Trophoblast cell (in vitro differentiated cells and primary cell): ENCODE results near the gene TEX54.

Source experiments
- DNase-seq, 2 donors: peaks; one replicate each; pipeline ENCODE4 v3.0.0-alpha.2; 2016
- H2AFZ ChIP-seq: 2 replicates; pipeline ENCODE4 v1.6.1; 2013; ENCODE audit warnings: low read length, moderate library complexity, mild to moderate bottlenecking; ENCODE audit not compliant: insufficient read depth, poor library complexity
- H2AK5ac ChIP-seq: 2 replicates; pipeline ENCODE4 v1.6.1; 2013; ENCODE audit warnings: mild to moderate bottlenecking, low read length
- H2BK120ac ChIP-seq: 2 replicates; pipeline ENCODE4 v1.6.1; 2013; ENCODE audit warnings: low read length, mild to moderate bottlenecking, moderate library complexity; ENCODE audit not compliant: insufficient read depth, poor library complexity
- H2BK12ac ChIP-seq: 2 replicates; pipeline ENCODE4 v1.6.1; 2013; ENCODE audit warnings: mild to moderate bottlenecking, low read length, moderate library complexity
- H2BK5ac ChIP-seq: 2 replicates; pipeline ENCODE4 v1.6.1; 2013; ENCODE audit warnings: low read length, low read depth, moderate library complexity, mild to moderate bottlenecking; ENCODE audit not compliant: poor library complexity
- H3K14ac ChIP-seq: 2 replicates; pipeline ENCODE4 v1.6.1; 2013; ENCODE audit warnings: mild to moderate bottlenecking, low read length
- H3K18ac ChIP-seq: 2 replicates; pipeline ENCODE4 v1.6.1; 2013; ENCODE audit warnings: mild to moderate bottlenecking, low read length
- H3K23ac ChIP-seq: 2 replicates; pipeline ENCODE4 v1.6.1; 2013; ENCODE audit warnings: low read length
- H3K27ac ChIP-seq: 2 replicates; pipeline ENCODE4 v1.5.1; 2013; ENCODE audit warnings: low read depth, mild to moderate bottlenecking, inconsistent platforms, low read length, moderate library complexity
- H3K27me3 ChIP-seq: 2 replicates; pipeline ENCODE4 v1.6.1; 2013; ENCODE audit warnings: inconsistent platforms, mild to moderate bottlenecking, low read length, moderate library complexity; ENCODE audit not compliant: insufficient read depth
- H3K36me3 ChIP-seq, 2 experiments: 1 replicate in 1 of 2; 2 replicates in 1 of 2; pipeline ENCODE4 v1.6.1; 2013; ENCODE audit warnings: low read length in 2 of 2, mild to moderate bottlenecking in 2 of 2, moderate library complexity in 1 of 2; ENCODE audit not compliant: insufficient read depth in 2 of 2, control insufficient read depth in 1 of 2
- H3K4ac ChIP-seq: 2 replicates; pipeline ENCODE4 v1.6.1; 2013; ENCODE audit warnings: low read depth, mild to moderate bottlenecking, low read length, moderate library complexity
- H3K4me1 ChIP-seq, 2 experiments: 1 replicate in 1 of 2; 2 replicates in 1 of 2; pipeline ENCODE4 v1.6.1; 2013; ENCODE audit warnings: low read length in 2 of 2, mild to moderate bottlenecking in 2 of 2, moderate library complexity in 1 of 2; ENCODE audit not compliant: insufficient read depth in 2 of 2, control insufficient read depth in 1 of 2
- H3K4me2 ChIP-seq: 2 replicates; pipeline ENCODE4 v1.6.1; 2013; ENCODE audit warnings: inconsistent platforms, mild to moderate bottlenecking, low read length, moderate library complexity
- H3K4me3 ChIP-seq: 2 replicates; pipeline ENCODE4 v1.5.1; 2013; ENCODE audit warnings: mild to moderate bottlenecking, low read depth, low read length, inconsistent platforms
- H3K79me1 ChIP-seq: one replicate; pipeline ENCODE4 v1.6.1; 2013; ENCODE audit warnings: low read length
- H3K79me2 ChIP-seq: 2 replicates; pipeline ENCODE4 v1.6.1; 2013; ENCODE audit warnings: low read length, mild to moderate bottlenecking; ENCODE audit not compliant: control insufficient read depth, insufficient read depth, poor library complexity
- H3K9ac ChIP-seq: 2 replicates; pipeline ENCODE4 v1.6.1; 2013; ENCODE audit warnings: mild to moderate bottlenecking, low read length
- H3K9me3 ChIP-seq: 2 replicates; pipeline ENCODE4 v1.6.1; 2013; ENCODE audit warnings: low read depth, mild to moderate bottlenecking, control low read depth, inconsistent platforms, low read length; ENCODE audit not compliant: insufficient read depth
- H4K12ac ChIP-seq: 2 replicates; pipeline ENCODE4 v1.6.1; 2013; ENCODE audit warnings: low read depth, mild to moderate bottlenecking, low read length, moderate library complexity
- H4K8ac ChIP-seq: 2 replicates; pipeline ENCODE4 v1.6.1; 2013; ENCODE audit warnings: low read depth, mild to moderate bottlenecking, low read length, moderate library complexity
- H4K91ac ChIP-seq: one replicate; pipeline ENCODE4 v1.6.1; 2013; ENCODE audit warnings: low read depth, mild to moderate bottlenecking, low read length, moderate library complexity
- WGBS: extraction: QIAGEN DNeasy Blood & Tissue Kit; methylation state at CpG from one replicate; pipeline ENCODE4 v1.1.7; 2013; ENCODE audit warnings: missing lambda C conversion rate; ENCODE audit not compliant: insufficient read length, insufficient coverage; ENCODE audit errors: extremely low coverage; 5-methylcytosine and 5-hydroxymethylcytosine counted together

Gene TEX54

GRCh38 chr11:62850911-62851806, 18.5 kb upstream of the TEX54 start:
- Histone ChIP-seq H4K8ac (no peak overlapping the region), H3K9me3 (no peaks in the 10 kb centered on the region), H3K4me1 (peaks cover 0 to 3% of the 10 kb centered on the region in 2 experiments), H3K79me1 (peaks cover 7% of the 10 kb centered on the region), H3K4me3 (no peak overlapping the region), H3K4ac (no peak overlapping the region), H4K12ac (no peak overlapping the region), H2AK5ac (no peak overlapping the region), H2BK5ac (no peak overlapping the region), H3K79me2 (peaks cover 12% of the 10 kb centered on the region), H3K4me2 (no peak overlapping the region), H4K91ac (no peak overlapping the region), H3K14ac (no peak overlapping the region), H3K27me3 (no peaks in the 10 kb centered on the region), H3K23ac (no peak overlapping the region), H3K36me3 (peaks cover 4 to 30% of the 10 kb centered on the region in 2 experiments), H3K27ac (no peak overlapping the region), H2BK120ac (no peak overlapping the region), H2BK12ac (no peak overlapping the region), H2AFZ (no peak overlapping the region), H3K18ac (no peak overlapping the region), H3K9ac (no peak overlapping the region)
- peak; percentile 56 to 59 for DNase-seq
- WGBS = no CpG with 5 or more reads among the region's 15 CpGs

DNA sequence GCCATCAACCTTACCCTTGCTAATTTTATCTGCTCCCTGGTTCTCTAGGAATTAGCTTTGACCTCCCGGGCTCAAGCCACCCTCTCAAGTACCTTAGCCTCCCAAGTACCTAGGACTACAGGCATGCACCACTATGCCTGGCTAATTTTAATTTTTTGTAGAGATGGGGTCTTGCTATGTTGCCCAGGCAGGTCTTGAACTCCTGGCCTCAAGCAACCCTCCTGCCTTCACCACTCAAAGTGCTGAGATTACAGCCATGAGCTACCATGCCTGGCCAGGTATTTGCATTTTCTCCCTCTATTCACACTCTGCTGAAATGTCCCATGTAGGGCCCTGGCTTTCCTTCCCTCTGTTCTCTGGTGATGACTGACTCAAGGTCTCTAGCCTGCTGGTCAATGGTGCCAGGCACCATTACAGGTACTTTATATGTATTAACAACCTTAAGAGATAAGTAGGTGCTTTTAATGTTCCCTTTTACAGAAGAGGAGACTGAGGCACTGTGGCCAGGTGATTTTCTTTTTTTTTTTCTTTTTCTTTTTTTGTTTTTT, 15.2 kb upstream of the TEX54 start:
- H2AK5ac ChIP-seq = no peak overlapping the region
- H4K8ac ChIP-seq = no peak overlapping the region
- no peak overlapping the region for H4K12ac ChIP-seq
- no peak overlapping the region for H3K14ac ChIP-seq
- H3K9ac ChIP-seq = no peak overlapping the region
- no peak overlapping the region for H2BK12ac ChIP-seq
- no peaks in the 10 kb centered on the region for H3K79me2 ChIP-seq
- H3K4ac ChIP-seq = no peak overlapping the region
- no peak overlapping the region for H3K23ac ChIP-seq
- H2BK5ac ChIP-seq = no peak overlapping the region
- no peak overlapping the region for H4K91ac ChIP-seq
- no peaks in the 10 kb centered on the region for H3K9me3 ChIP-seq
- H2BK120ac ChIP-seq = no peak overlapping the region
- no peak overlapping the region for H3K4me2 ChIP-seq
- no peak overlapping the region for H3K18ac ChIP-seq
- DNase-seq = no peak
- H3K27ac ChIP-seq = no peak overlapping the region
- no CpG with 5 or more reads among the region's 1 CpG for WGBS
- H3K4me3 ChIP-seq = no peak overlapping the region
- no peak overlapping the region for H2AFZ ChIP-seq
- no peaks in the 10 kb centered on the region for H3K27me3 ChIP-seq
- no peaks in the 10 kb centered on the region for H3K4me1 ChIP-seq
- H3K79me1 ChIP-seq = no peaks in the 10 kb centered on the region
- peaks cover 4 to 13% of the 10 kb centered on the region in 2 experiments for H3K36me3 ChIP-seq

- Histone ChIP-seq H4K91ac (no peak overlapping the region), H3K4me2 (no peak overlapping the region)
- WGBS = no CpG with 5 or more reads among the region's 3 CpGs
Observed at GRCh38 chr11:62846177-62846576, 13.5 kb upstream of the TEX54 start.

GRCh38 chr11:62844154-62844553, 11.5 kb upstream of the TEX54 start:
- Histone ChIP-seq H4K12ac (no peak overlapping the region), H3K4ac (no peak overlapping the region), H4K91ac (peak overlapping the region; percentile 13), H2BK120ac (no peak overlapping the region), H4K8ac (no peak overlapping the region), H3K14ac (no peak overlapping the region), H3K9ac (no peak overlapping the region), H2AFZ (no peak overlapping the region), H3K23ac (no peak overlapping the region), H3K27me3 (no peaks in the 10 kb centered on the region), H3K4me2 (no peak overlapping the region), H3K4me1 (peaks cover 0 to 2% of the 10 kb centered on the region in 2 experiments), H3K79me1 (peaks cover 21% of the 10 kb centered on the region), H3K4me3 (no peak overlapping the region), H3K9me3 (no peaks in the 10 kb centered on the region), H2BK12ac (no peak overlapping the region), H3K18ac (no peak overlapping the region), H3K79me2 (peaks cover 8% of the 10 kb centered on the region), H2BK5ac (no peak overlapping the region), H3K36me3 (no peaks in the 10 kb centered on the region), H3K27ac (no peak overlapping the region), H2AK5ac (no peak overlapping the region)
- DNase-seq = no peak
- WGBS = no CpG with 5 or more reads among the region's 3 CpGs

More at GRCh38 chr11:62846177-62846576, 13.5 kb upstream of the TEX54 start:
- H3K79me2 ChIP-seq = peaks cover 1% of the 10 kb centered on the region
- H3K9me3 ChIP-seq = no peaks in the 10 kb centered on the region
- no peak overlapping the region for H2BK5ac ChIP-seq
- peaks cover 0 to 2% of the 10 kb centered on the region in 2 experiments for H3K4me1 ChIP-seq
- no peak overlapping the region for H3K4ac ChIP-seq
- H2AFZ ChIP-seq = no peak overlapping the region
- no peak overlapping the region for H3K27ac ChIP-seq
- no peak overlapping the region for H4K8ac ChIP-seq
- no peak overlapping the region for H3K9ac ChIP-seq
- no peak overlapping the region for H2BK120ac ChIP-seq
- no peak overlapping the region for H3K18ac ChIP-seq
- H3K79me1 ChIP-seq = peaks cover 8% of the 10 kb centered on the region
- no peak overlapping the region for H2BK12ac ChIP-seq
- no peak overlapping the region for H3K23ac ChIP-seq
- H2AK5ac ChIP-seq = no peak overlapping the region
- H3K14ac ChIP-seq = no peak overlapping the region
- H3K4me3 ChIP-seq = no peak overlapping the region
- DNase-seq = no peak
- no peak overlapping the region for H4K12ac ChIP-seq
- H3K36me3 ChIP-seq = no peaks in the 10 kb centered on the region
- no peaks in the 10 kb centered on the region for H3K27me3 ChIP-seq
